SH-SY5Y (cell line): ENCODE results near the gene TMEM51.

Source experiments
- GATA2 ChIP-seq: IDR thresholded peaks from 2 replicates; pipeline ENCODE4 v1.6.1; 2011; ENCODE audit warnings: mild to moderate bottlenecking, low read depth, low read length
- GATA3 ChIP-seq: IDR thresholded peaks from 2 replicates; pipeline ENCODE4 v1.6.1; 2011; ENCODE audit warnings: low read depth, mild to moderate bottlenecking, low read length, moderate library complexity

TMEM51 gene

GRCh38 chr1:15231714-15232201 lies 78.2 kb downstream of the TMEM51 start:
- no peak for TF ChIP-seq GATA3
- no peak for TF ChIP-seq GATA2

DNA sequence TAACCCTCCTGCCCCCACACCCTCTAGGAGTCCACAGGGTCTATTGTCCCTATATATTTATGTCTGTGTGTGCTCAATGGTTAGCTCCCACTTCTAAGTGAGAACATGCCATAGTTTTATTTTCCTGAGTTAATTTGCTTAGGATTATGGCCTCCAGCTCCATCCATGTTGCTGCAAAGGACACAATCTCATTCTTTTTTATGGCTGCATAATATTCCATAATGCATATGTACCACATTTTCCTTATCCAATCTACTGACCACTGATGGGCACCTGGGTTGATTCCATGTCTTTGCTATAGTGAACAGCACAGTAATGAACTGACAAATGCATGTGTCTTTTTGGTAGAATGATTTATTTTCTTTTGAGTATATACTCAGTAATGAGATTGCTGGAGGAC lies 80.1 kb downstream of the TMEM51 start:
- TF ChIP-seq GATA3 (no peak), GATA2 (no peak)

GRCh38 chr1:15236321-15236721 lies 82.8 kb downstream of the TMEM51 start:
- TF ChIP-seq GATA3 (no peak), GATA2 (no peak)

GRCh38 chr1:15236746-15237145 lies 83.2 kb downstream of the TMEM51 start:
- no peak for TF ChIP-seq GATA2
- TF ChIP-seq GATA3: no peak

- no peak for TF ChIP-seq GATA3
- TF ChIP-seq GATA2: no peak
Measured at GRCh38 chr1:15238789-15239188, 85.2 kb downstream of the TMEM51 start.

GRCh38 chr1:15242766-15243165 lies 89.2 kb downstream of the TMEM51 start:
- no peak for TF ChIP-seq GATA3
- TF ChIP-seq GATA2: no peak

- no peak for TF ChIP-seq GATA2
- TF ChIP-seq GATA3: no peak
Measured at GRCh38 chr1:15243275-15244043, 89.9 kb downstream of the TMEM51 start.

DNA sequence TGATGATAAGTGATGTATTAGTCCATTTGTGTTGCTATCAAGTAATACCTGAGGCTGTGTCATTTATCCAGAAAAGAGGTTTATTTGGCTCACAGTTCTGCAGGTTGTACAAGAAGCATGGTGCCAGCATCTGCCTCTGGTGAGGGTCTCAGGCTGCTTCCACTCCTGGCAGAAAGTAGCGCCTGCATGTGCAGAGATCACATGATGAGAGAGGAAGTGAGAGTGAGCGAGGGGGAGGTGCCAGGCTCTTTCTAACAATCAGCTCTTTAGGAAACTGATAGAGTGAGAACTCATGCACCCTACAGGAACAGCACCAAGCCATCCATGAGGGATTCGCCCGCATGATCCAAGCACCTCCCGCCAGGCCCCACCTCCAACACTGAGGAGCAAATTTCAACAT lies 91.3 kb downstream of the TMEM51 start:
- TF ChIP-seq GATA3: no peak
- no peak for TF ChIP-seq GATA2

DNA sequence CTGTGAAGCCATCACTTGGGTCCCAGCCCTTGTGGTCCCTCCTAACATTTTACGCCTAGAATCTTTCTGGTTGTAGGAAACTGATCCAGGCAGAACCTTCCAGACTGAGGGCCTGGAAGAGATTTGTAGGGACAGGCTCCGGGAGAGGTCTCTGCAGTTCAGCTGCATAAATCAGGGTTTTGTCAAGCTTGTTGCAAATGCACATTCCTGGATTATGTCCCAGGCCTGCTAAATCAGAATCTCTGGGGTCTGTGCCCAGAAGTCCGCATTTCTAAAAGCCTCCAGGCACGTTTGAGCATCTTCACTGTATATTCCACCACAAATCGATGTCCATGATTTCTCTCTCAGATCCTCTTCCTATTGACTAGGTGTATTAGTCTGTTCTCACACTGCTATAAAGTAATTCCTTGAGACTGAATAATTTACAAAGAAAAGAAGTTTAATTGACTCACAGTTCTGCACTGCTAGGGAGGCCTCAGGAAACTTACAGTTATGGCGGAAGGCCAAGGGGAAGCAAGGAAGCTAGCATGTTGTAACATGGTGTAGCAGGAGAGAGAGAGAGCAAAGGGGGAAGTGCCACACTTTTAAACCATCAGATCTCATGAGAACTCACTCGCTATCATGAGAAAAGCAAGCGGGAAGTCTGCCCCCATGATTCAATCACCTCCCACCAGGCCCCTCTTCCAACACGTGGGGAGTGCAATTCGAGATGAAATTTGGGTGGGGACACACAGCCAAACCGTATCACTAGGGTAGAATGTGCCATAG lies 92.2 kb downstream of the TMEM51 start:
- no peak for TF ChIP-seq GATA2

DNA sequence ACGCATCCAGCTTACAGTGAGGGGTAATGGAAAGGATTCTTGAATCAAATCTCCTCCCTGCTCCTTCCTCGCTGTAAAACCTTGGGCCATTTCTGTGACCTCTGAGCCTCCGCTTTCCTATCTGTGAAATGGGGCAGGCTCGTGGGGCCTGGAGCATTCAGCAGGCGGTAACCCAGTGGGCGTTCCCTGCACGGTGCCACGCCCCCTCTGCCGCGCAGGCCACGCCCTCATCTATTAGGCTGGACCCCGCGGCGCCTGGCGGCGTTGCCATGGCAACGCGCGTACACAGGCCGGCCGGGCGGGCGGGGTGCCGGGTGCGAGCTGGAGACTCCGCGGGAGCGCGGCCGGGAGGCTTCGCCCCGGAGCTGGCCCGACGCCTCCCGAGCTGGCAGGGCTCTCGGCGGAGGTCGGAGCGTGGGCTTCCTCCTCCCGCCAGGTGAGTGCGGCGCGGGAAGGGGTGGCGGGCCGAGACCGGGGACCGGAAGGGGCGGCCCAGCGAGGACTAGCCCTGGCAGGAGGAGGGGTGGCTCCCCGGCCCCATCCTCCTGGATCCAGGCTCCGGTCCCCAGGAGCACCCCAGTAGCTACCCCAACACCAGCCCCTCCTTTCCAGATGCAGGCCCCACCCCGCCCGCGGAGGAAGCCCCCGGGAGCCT lies 93.5 kb downstream of the TMEM51 start, which contains the start of gene FHAD1:
Gene FHAD1 (plus strand): TSS at position 264 of the 655 bp plus-strand sequence. CDS start 4,562 bp downstream, outside the sequence.
- TF ChIP-seq GATA3 (no peak), GATA2 (no peak)

- TF ChIP-seq GATA2 (no peak), GATA3 (no peak)
Measured at GRCh38 chr1:15248216-15248615, 94.7 kb downstream of the TMEM51 start.

- no peak for TF ChIP-seq GATA3
- TF ChIP-seq GATA2: no peak
Measured at GRCh38 chr1:15249081-15249480, 95.5 kb downstream of the TMEM51 start.

GRCh38 chr1:15251857-15252835 lies 98.6 kb downstream of the TMEM51 start:
- TF ChIP-seq GATA3 (no peak), GATA2 (no peak)
